ENCODE measurements around the gene TTC23L.

- peak; percentile 93 to 95 for TF ChIP-seq CTCF (conservative IDR thresholded peaks at IDR 0.05; ENCODE audit: low read depth in 2 of 2)
- TF ChIP-seq POLR2AphosphoS5 (IDR thresholded peaks at IDR 0.05; ENCODE audit: low read depth), result no peak
- TF ChIP-seq EZH2 (IDR thresholded peaks at IDR 0.05; ENCODE audit: low read depth, unreplicated experiment), result no peak
- TF ChIP-seq EZH2phosphoT487 (IDR thresholded peaks at IDR 0.05; ENCODE audit: unreplicated experiment), result no peak
Observed at GRCh38 chr5:34898258-34898895, 59.4 kb downstream of the TTC23L start.
